Measurements from ENCODE around the gene CAPN13. TPM values are rescaled to one million over a fixed set of nuclear protein-coding genes. Genes with fewer than 3 reads are reported as not detected.
"Not testable (repeated sequence)": the region's sequence is repeated elsewhere in the genome, so short reads cannot be mapped to it uniquely, and the experiment has no call there.

The CAPN13 gene
- polyA plus RNA-seq, 1 experiment: not detected

DNA sequence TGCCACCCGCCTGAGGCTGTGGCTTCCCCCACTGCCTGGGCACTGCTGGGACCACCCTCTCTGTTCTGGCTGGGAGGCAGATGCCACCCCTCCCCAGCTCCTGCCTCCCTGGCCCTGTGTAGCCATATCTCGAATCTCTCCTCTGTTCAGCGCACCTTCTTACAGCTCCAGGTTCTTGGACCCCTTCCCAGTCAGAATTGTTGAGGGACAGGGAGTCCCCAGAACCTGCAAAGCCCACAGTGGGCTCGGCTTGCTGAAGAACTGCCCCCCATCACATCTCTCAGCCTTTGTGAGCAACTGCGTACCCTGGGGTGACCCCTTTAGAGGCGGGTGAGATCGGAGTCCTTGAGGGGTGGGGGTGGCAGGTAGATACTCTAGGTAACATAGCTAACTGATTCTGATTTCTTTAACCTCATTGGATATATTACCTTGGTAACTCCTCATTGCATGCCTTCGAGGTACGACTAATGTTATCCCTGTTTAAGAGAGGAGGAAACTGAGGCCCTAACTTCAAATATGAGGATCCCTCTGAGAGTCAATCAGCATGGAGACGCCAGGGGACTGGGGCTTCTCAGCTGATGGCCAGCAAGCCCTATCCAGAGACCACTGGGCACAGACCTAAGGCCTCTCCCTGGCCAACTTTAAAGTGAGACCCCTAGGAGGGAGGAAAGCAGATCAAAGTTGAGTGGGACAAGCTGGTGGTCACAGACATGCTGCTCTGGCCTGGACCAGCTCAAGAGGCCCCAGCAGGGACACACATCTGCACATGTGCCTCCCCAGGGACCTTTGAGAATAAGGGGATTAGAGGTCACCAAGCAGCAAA lies 101.3 kb downstream of the CAPN13 start:
- TF ChIP-seq, protein P1, sequence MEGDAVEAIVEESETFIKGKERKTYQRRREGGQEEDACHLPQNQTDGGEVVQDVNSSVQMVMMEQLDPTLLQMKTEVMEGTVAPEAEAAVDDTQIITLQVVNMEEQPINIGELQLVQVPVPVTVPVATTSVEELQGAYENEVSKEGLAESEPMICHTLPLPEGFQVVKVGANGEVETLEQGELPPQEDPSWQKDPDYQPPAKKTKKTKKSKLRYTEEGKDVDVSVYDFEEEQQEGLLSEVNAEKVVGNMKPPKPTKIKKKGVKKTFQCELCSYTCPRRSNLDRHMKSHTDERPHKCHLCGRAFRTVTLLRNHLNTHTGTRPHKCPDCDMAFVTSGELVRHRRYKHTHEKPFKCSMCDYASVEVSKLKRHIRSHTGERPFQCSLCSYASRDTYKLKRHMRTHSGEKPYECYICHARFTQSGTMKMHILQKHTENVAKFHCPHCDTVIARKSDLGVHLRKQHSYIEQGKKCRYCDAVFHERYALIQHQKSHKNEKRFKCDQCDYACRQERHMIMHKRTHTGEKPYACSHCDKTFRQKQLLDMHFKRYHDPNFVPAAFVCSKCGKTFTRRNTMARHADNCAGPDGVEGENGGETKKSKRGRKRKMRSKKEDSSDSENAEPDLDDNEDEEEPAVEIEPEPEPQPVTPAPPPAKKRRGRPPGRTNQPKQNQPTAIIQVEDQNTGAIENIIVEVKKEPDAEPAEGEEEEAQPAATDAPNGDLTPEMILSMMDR (IDR thresholded peaks at IDR 0.05; ENCODE audit: insufficient read depth, low read depth, low read length): no peak
- POLR2A ChIA-PET: no interaction called here
- no peaks in the 10 kb centered on the region for H3K36me3 ChIP-seq (ENCODE audit: control insufficient read depth, insufficient read depth, low read length)
- no peaks in the 10 kb centered on the region; the same call in 1 of the 2 replicates for H3K27me3 ChIP-seq (ENCODE audit: control insufficient read depth, insufficient read depth, low read length)
- no peak for DNase-seq (ENCODE audit: low read depth)
- CTCF ChIA-PET: interaction anchor here (0.6 to 14.9 kb wide), 22 partner anchors 9 to 537 kb away, joined by 3 to 365 read pairs (median 4); no protein-coding TSS in a partner anchor
- no peak overlapping the region for H3K4me3 ChIP-seq (ENCODE audit: low read depth, low read length)

DNA sequence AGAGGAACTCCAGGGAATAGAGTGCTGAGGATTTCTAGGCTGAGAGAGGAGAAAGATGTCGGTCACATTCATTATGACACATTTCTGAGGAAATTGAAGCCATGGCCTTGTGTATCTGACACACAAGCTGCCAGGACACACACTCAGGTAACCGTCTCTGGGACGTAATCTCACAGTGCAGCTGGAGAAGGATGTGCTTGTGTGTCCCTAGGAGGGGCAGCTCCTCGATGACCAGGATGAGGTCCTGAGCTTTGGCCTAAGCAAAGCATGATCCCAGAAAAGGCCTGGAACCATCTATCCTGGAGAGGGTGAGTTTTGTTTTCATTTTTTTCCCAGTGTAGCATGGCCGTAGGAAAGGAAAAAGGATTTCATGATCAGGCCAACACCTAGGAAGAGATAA lies 102.2 kb downstream of the CAPN13 start:
- no peak for DNase-seq (ENCODE audit: low read depth)
- CTCF ChIA-PET: interaction anchor here (0.9 to 14.9 kb wide), 8 partner anchors 11 to 536 kb away, joined by 3 to 365 read pairs (median 6); no protein-coding TSS in a partner anchor
- H3K36me3 ChIP-seq (ENCODE audit: control insufficient read depth, insufficient read depth, low read length): no peaks in the 10 kb centered on the region
- no peak overlapping the region for H3K4me3 ChIP-seq (ENCODE audit: low read depth, low read length)
- TF ChIP-seq, protein P1 (IDR thresholded peaks at IDR 0.05; ENCODE audit: insufficient read depth, low read depth, low read length): no peak
- no peaks in the 10 kb centered on the region; the same call in 1 of the 2 replicates for H3K27me3 ChIP-seq (ENCODE audit: control insufficient read depth, insufficient read depth, low read length)
- POLR2A ChIA-PET: no interaction called here

DNA sequence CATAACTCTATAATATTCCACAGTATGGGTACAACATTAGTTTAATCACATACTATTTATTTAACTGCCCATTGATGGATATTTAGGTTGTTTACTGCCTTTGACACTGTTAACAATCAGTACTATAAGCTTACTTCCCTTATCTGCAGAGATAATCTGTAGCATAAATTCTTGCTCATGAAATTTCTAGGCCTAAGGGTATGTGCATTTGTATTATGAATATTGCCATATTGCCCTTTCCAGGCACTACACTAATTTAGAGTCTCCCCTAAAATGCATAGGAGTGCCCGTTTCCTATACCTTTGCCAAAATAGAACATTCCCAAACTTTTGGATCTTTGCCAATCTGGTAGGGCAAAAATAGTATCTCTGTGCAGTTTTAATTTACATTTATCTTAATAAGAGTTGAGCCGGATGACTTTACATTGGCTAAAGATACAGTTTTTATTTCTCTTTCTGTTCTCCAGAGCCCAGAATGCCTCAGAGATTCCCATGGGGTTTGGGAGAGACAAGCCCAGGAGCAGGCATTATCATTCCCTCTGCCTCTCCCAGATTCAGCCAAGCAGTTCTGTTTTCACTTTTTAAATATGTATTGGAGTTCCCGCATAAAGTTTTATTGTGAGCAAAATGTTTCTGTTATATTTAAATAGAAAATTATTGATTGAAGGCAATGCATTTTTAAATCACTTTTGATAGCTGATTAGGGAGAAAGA lies 102.8 kb downstream of the CAPN13 start:
- CTCF ChIA-PET: interaction anchor here (1.2 to 14.9 kb wide), 6 partner anchors 10 to 536 kb away, joined by 4 to 365 read pairs (median 30); no protein-coding TSS in a partner anchor
- no peak overlapping the region for H3K4me3 ChIP-seq (ENCODE audit: low read depth, low read length)
- no peak for DNase-seq (ENCODE audit: low read depth)
- no peaks in the 10 kb centered on the region; the same call in 1 of the 2 replicates for H3K27me3 ChIP-seq (ENCODE audit: control insufficient read depth, insufficient read depth, low read length)
- H3K36me3 ChIP-seq (ENCODE audit: control insufficient read depth, insufficient read depth, low read length): no peaks in the 10 kb centered on the region
- TF ChIP-seq, protein P1 (IDR thresholded peaks at IDR 0.05; ENCODE audit: insufficient read depth, low read depth, low read length): no peak
- POLR2A ChIA-PET: no interaction called here

DNA sequence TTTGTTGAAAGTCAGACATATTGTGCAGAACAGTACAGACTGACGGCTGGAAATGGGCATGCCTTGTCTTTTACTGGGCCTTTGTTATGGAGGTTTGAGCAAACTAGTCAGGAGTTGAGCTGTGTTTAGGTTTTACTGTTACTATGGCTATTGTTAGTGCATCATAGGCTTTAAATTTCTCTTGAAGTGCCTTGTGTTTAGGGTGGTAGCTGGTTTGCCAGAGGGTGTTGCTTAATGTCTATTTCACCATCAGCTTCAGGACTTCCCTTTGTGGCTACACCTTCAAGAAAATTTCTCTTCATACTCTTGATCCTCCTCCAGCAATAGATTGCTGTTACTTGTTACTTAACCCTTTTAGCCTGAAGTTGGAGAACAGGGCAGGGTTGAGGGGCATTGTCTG lies 104.6 kb downstream of the CAPN13 start:
- H3K36me3 ChIP-seq (ENCODE audit: control insufficient read depth, insufficient read depth, low read length): no peaks in the 10 kb centered on the region
- no peaks in the 10 kb centered on the region; the same call in 1 of the 2 replicates for H3K27me3 ChIP-seq (ENCODE audit: control insufficient read depth, insufficient read depth, low read length)
- TF ChIP-seq, protein P1 (IDR thresholded peaks at IDR 0.05; ENCODE audit: insufficient read depth, low read depth, low read length): no peak
- no peak overlapping the region for H3K4me3 ChIP-seq (ENCODE audit: low read depth, low read length)
- POLR2A ChIA-PET: no interaction called here
- DNase-seq (ENCODE audit: low read depth): no peak
- CTCF ChIA-PET: interaction anchor here (0.6 to 14.9 kb wide), 7 partner anchors 9 to 593 kb away, joined by 3 to 365 read pairs (median 3); no protein-coding TSS in a partner anchor

DNA sequence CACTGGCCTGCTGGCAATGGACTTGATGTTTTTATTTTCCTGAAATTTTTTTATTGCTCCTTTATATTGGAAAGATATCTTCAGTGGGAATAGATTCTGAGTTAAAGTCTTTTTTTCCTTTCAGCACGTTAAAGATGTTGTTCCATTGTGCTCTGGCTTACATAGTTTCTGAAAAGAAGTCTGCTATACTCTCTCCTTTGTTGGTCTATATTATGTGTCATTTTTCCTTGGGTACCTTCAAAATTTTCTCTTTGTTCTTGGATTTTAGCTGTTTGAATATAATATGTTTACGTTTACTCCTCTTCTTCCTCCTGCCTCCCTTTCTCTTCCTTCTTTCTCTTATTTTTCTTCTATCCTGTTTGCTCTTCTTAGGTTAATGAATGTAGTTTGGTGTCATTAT lies 105.5 kb downstream of the CAPN13 start:
- no peaks in the 10 kb centered on the region for H3K36me3 ChIP-seq (ENCODE audit: control insufficient read depth, insufficient read depth, low read length)
- POLR2A ChIA-PET: no interaction called here
- H3K4me3 ChIP-seq (ENCODE audit: low read depth, low read length): no peak overlapping the region
- no peaks in the 10 kb centered on the region; the same call in 1 of the 2 replicates for H3K27me3 ChIP-seq (ENCODE audit: control insufficient read depth, insufficient read depth, low read length)
- no peak for DNase-seq (ENCODE audit: low read depth)
- CTCF ChIA-PET: interaction anchor here (1.2 to 14.9 kb wide), 4 partner anchors 9 to 537 kb away, joined by 3 to 365 read pairs (median 14); no protein-coding TSS in a partner anchor
- TF ChIP-seq, protein P1 (IDR thresholded peaks at IDR 0.05; ENCODE audit: insufficient read depth, low read depth, low read length): no peak

DNA sequence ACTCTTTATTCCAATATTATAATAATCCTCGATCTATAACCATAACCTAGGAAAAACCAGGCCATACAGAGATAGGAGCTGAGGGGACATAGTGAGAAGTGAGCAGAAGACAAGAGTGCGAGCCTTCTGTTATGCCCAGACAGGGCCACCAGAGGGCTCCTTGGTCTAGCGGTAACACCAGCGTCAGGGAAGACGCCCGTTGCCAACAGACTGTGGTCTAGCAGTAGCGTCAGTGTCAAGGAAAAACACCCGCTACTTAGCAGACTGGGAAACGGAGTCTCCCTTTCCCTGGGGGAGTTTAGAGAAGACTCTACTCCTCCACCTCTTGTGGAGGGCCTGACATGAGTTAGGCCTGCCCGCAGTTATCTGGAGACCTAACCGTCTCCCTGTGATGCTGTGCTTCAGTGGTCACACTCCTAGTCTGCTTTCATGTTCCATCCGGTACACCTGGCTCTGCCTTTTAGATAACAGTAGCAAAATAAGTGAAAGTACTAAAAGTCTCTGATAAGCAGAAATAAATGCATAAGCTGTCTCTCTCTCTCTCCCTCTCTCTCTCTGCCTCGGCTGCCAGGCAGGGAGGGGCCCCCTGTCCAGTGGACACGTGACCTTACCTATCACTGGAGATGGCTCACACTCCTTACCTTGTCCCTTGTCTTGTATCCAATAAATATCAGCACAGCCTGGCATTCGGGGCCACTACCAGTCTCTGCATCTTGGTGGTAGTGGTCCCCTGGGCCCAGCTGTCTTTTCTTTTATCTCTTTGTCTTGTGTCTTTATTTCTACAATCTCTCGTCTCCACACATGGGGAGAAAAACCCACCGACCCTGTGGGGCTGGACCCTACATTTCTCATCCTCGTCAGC lies 109.8 kb downstream of the CAPN13 start:
- not testable (repeated sequence) for H3K4me3 ChIP-seq (ENCODE audit: low read depth, low read length)

More for the DNA sequence above, 109.8 kb downstream of the CAPN13 start:
- H3K27me3 ChIP-seq (ENCODE audit: control insufficient read depth, insufficient read depth, low read length); H3K36me3 ChIP-seq (ENCODE audit: control insufficient read depth, insufficient read depth, low read length); DNase-seq (ENCODE audit: low read depth); POLR2A ChIA-PET: not testable (repeated sequence)
- CTCF ChIA-PET: interaction anchor here (0.6 to 7.5 kb wide), 4 partner anchors 10 to 489 kb away, joined by 3 to 55 read pairs (median 10); no protein-coding TSS in a partner anchor
